Hepatocyte (in vitro differentiated cells): ENCODE data around the gene GNAL. TPM values are rescaled to one million over a fixed set of nuclear protein-coding genes. Genes with fewer than 3 reads are reported as not detected.
"Not testable (repeated sequence)": the region's sequence is repeated elsewhere in the genome, so short reads cannot be mapped to it uniquely, and the experiment has no call there.

Experiments
- DNase-seq: peaks from one replicate; pipeline ENCODE4 v3.0.0-alpha.2; 2016; ENCODE audit warnings: low spot score
- H2AFZ ChIP-seq: fragments of 200-600 bp; sonication (generic); 2 replicates; pipeline ENCODE4 v1.6.0; 2016; ENCODE audit warnings: antibody characterized with exemption, mild to moderate bottlenecking
- H3K27ac ChIP-seq: fragments of 200-600 bp; sonication (generic); 2 replicates; pipeline ENCODE4 v1.5.1; 2016; ENCODE audit warnings: mild to moderate bottlenecking
- H3K27me3 ChIP-seq: fragments of 200-600 bp; sonication (generic); 2 replicates; pipeline ENCODE4 v1.6.1; 2016
- H3K36me3 ChIP-seq: fragments of 200-600 bp; sonication (generic); replicated peaks from 2 replicates; pipeline ENCODE4 v1.5.1; 2016; ENCODE audit warnings: low read depth; ENCODE audit not compliant: insufficient read depth
- H3K4me1 ChIP-seq: fragments of 200-600 bp; sonication (generic); 2 replicates; pipeline ENCODE4 v1.5.1; 2016; ENCODE audit warnings: mild to moderate bottlenecking, moderate library complexity; ENCODE audit not compliant: insufficient read depth
- H3K4me2 ChIP-seq: fragments of 200-600 bp; sonication (generic); 2 replicates; pipeline ENCODE4 v1.6.0; 2016
- H3K4me3 ChIP-seq: fragments of 200-600 bp; sonication (generic); 2 replicates; pipeline ENCODE4 v1.5.1; 2016; ENCODE audit warnings: mild to moderate bottlenecking
- H3K79me2 ChIP-seq: fragments of 200-600 bp; sonication (generic); 2 replicates; pipeline ENCODE4 v1.6.0; 2017; ENCODE audit warnings: mild to moderate bottlenecking
- H3K9me2 ChIP-seq: fragments of 200-600 bp; sonication (generic); replicated peaks from 2 replicates; pipeline ENCODE4 v1.6.0; 2017; ENCODE audit warnings: mild to moderate bottlenecking; ENCODE audit not compliant: insufficient read depth
- H3K9me3 ChIP-seq: fragments of 200-600 bp; sonication (generic); 2 replicates; pipeline ENCODE4 v1.5.1; 2016; ENCODE audit warnings: low read depth, mild to moderate bottlenecking
- H4K20me1 ChIP-seq: fragments of 200-600 bp; sonication (generic); 2 replicates; pipeline ENCODE4 v1.6.0; 2016; ENCODE audit warnings: mild to moderate bottlenecking; ENCODE audit not compliant: insufficient read depth, poor library complexity, severe bottlenecking
- EZH2 ChIP-seq: fragments of 200-600 bp; sonication (generic); IDR thresholded peaks from 2 replicates; pipeline ENCODE4 v1.6.1; 2016; ENCODE audit warnings: antibody characterized with exemption, mild to moderate bottlenecking, borderline replicate concordance
- EZH2phosphoT487 ChIP-seq: fragments of 200-600 bp; sonication (generic); IDR thresholded peaks from one replicate; pipeline ENCODE4 v1.6.1; 2018; ENCODE audit warnings: antibody characterized with exemption, mild to moderate bottlenecking, low read depth, moderate library complexity; ENCODE audit not compliant: unreplicated experiment, severe bottlenecking
- WGBS: methylation state at CpG from one replicate; pipeline ENCODE4 v1.1.6; 2016; ENCODE audit warnings: low lambda C conversion rate; ENCODE audit errors: missing lambda C conversion rate; 5-methylcytosine and 5-hydroxymethylcytosine counted together
- polyA plus RNA-seq: library from polyadenylated mRNA; unstranded; fragments of >200 nt; fragmentation: Nextera tagmentation; extraction: Ambion mirVana; gene quantifications from 2 replicates; pipeline ENCODE4 v1.2.1, GENCODE V29; 2016
- total RNA-seq: library from RNA; depleted of rRNA; stranded (reverse); fragments of >200 nt; gene quantifications from 2 replicates; pipeline ENCODE4 v1.2.3, GENCODE V29; 2014
- TF ChIP-seq, protein P1 (sequence below): fragments of 200-600 bp; sonication (generic); IDR thresholded peaks from 2 replicates; pipeline ENCODE4 v1.5.1; 2016; ENCODE audit warnings: antibody characterized with exemption, mild to moderate bottlenecking; ENCODE audit not compliant: poor library complexity

Gene GNAL
- total RNA-seq: 5.2 and 7.1 TPM in 2 replicates
- 2.7 and 4.4 TPM in 2 replicates for polyA plus RNA-seq

DNA sequence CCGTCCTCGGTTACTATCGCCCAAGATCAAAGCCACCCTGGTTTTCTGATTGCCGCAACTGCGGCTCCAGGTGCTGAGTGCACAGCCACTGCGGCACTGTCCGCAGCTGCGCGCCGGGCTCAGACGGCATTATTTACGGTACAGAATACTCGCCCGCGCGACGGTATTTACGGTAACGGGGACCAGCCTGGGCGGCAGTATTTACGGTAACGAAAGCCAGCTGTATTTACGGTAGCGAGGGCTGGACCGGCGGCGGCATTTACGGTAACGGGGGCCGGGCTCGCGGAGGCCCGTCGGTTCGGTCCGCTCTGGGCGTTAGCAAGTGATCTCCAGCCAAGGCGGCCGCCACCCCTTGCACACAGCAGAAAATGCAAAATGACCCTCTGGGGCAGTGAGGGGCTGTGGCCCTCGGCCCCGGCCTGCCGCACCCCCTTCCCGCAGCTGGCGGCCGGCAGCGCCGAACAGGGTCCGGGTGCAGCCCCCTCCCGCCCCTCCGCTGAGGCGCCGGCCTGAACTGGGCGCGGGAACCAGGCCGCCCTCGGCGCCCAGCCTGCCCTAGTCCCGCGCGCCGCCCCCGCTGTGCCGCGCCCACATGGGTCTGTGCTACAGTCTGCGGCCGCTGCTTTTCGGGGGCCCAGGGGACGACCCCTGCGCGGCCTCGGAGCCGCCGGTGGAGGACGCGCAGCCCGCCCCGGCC lies at the start of gene GNAL:
GNAL (plus strand) TSS at position 293 of the 697 bp plus-strand sequence; CDS start at position 593, 300 bp downstream.
- H3K4me3 ChIP-seq: peak within 1 kb of the TSS; percentile 81
- no peak within 1 kb of the TSS for H3K27ac ChIP-seq
- no peaks in the 10 kb centered on the region for H3K79me2 ChIP-seq
- no peaks in the 10 kb centered on the region for H3K36me3 ChIP-seq
- H2AFZ ChIP-seq: peak within 1 kb of the TSS; percentile 95
- H3K9me2 ChIP-seq: no peaks in the 10 kb centered on the region
- WGBS: 2% methylated on average over 46 of the region's 77 CpGs
- H3K27me3 ChIP-seq: peaks cover 10% of the 10 kb centered on the region
- peaks cover 5% of the 10 kb centered on the region for H3K4me1 ChIP-seq
- no peaks in the 10 kb centered on the region for H3K9me3 ChIP-seq
- H3K4me2 ChIP-seq: peak within 1 kb of the TSS; percentile 99
- peak; percentile 87 for DNase-seq
- no peaks in the 10 kb centered on the region for H4K20me1 ChIP-seq
- TF ChIP-seq EZH2phosphoT487 (no peak), EZH2 (no peak)
- TF ChIP-seq, protein P1, sequence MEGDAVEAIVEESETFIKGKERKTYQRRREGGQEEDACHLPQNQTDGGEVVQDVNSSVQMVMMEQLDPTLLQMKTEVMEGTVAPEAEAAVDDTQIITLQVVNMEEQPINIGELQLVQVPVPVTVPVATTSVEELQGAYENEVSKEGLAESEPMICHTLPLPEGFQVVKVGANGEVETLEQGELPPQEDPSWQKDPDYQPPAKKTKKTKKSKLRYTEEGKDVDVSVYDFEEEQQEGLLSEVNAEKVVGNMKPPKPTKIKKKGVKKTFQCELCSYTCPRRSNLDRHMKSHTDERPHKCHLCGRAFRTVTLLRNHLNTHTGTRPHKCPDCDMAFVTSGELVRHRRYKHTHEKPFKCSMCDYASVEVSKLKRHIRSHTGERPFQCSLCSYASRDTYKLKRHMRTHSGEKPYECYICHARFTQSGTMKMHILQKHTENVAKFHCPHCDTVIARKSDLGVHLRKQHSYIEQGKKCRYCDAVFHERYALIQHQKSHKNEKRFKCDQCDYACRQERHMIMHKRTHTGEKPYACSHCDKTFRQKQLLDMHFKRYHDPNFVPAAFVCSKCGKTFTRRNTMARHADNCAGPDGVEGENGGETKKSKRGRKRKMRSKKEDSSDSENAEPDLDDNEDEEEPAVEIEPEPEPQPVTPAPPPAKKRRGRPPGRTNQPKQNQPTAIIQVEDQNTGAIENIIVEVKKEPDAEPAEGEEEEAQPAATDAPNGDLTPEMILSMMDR: no peak

DNA sequence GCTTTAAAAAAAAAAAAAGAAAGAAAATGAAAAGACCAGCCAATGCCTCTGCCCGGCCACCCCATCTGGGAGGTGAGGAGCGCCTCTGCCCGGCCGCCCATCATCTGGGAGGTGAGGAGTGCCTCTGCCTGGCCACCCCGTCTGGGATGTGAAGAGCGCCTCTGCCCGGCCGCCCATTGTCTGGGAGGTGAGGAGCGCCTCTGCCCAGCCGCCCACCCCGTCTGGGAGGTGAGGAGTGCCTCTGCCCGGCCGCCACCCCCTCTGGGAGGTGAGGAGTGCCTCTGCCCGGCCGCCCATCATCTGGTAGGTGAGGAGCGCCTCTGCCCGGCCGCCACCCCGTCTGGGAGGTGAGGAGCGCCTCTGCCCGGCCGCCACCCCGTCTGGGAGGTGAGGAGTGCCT lies 41.8 kb upstream of the GNAL start:
- H3K4me2 ChIP-seq, H3K9me3 ChIP-seq, H3K9me2 ChIP-seq, H3K4me1 ChIP-seq, H4K20me1 ChIP-seq, H3K27me3 ChIP-seq, DNase-seq, H3K79me2 ChIP-seq, H3K27ac ChIP-seq, H2AFZ ChIP-seq, H3K4me3 ChIP-seq, H3K36me3 ChIP-seq: not testable (repeated sequence)
- WGBS: 93% methylated on average over 6 of the region's 23 CpGs

DNA sequence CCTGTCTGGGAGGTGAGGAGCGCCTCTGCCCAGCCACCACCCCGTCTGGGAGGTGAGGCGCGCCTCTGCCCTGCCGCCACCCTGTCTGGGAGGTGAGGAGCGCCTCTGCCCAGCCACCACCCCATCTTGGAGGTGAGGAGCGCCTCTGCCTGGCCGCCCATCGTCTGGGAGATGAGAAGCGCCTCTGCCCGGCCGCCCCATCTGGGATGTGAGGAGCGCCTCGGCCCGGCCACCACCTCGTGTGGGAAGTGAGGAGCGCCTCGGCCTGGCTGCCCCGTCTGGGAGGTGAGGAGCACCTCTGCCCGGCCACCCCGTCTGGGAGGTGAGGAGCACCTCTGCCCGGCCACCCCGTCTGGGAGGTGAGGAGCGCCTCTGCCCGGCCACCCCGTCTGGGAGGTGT lies 41.3 kb upstream of the GNAL start:
- not testable (repeated sequence) for H2AFZ ChIP-seq, H3K4me3 ChIP-seq, H3K9me3 ChIP-seq, H3K9me2 ChIP-seq, H3K27me3 ChIP-seq, H3K36me3 ChIP-seq, H3K79me2 ChIP-seq, H4K20me1 ChIP-seq, H3K4me2 ChIP-seq, H3K27ac ChIP-seq, H3K4me1 ChIP-seq, DNase-seq
- WGBS: 95% methylated on average over 8 of the region's 26 CpGs

DNA sequence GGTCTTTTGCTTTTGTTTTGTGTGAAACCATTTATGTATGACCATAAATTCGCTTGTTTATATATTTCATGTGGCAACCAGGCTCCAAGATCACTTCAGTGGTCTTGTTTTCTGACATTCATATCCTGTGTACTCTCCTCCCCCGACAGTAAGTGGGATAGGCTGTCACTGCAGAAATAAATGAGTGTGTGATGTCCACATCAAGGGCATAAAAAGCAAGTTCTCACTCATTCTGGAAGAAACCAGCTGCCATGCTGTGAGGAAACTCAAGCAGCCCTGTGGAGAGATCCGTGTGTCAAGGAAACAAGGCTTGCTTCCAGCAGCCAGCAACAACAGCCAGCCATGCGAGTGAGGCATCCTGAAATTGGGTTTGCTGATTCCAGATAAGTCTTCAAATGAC lies 39.2 kb upstream of the GNAL start:
- H3K9me3 ChIP-seq: no peaks in the 10 kb centered on the region
- WGBS: 76% methylated on average over 4 of the region's 4 CpGs
- peaks cover 2% of the 10 kb centered on the region for H3K27me3 ChIP-seq
- H3K9me2 ChIP-seq: no peaks in the 10 kb centered on the region
- H2AFZ ChIP-seq: no peak overlapping the region
- no peaks in the 10 kb centered on the region for H3K79me2 ChIP-seq
- no peaks in the 10 kb centered on the region for H3K36me3 ChIP-seq
- no peak overlapping the region for H3K4me3 ChIP-seq
- H4K20me1 ChIP-seq: no peaks in the 10 kb centered on the region
- no peak for DNase-seq
- TF ChIP-seq, protein P1: no peak
- TF ChIP-seq EZH2: no peak
- H3K4me1 ChIP-seq: no peaks in the 10 kb centered on the region
- no peak overlapping the region for H3K27ac ChIP-seq
- H3K4me2 ChIP-seq: no peak overlapping the region
